ENCODE data around the gene GALNT16.

The GALNT16 gene

GRCh38 chr14:69316449-69317101, 56.6 kb downstream of the GALNT16 start:
- H3K27me3 ChIP-seq (replicated peaks in 2 of 5; ENCODE audit: control insufficient read depth in 4 of 5, insufficient read depth in 5 of 5, low read length in 4 of 5), result no peaks in the 10 kb centered on the region
- CTCF ChIA-PET, result interaction anchor here (0.8 to 1.6 kb wide), 2 partner anchors 27 to 74 kb away, joined by 3 to 4 read pairs; no protein-coding TSS in a partner anchor
- H3K36me3 ChIP-seq (ENCODE audit: control insufficient read depth in 4 of 4, insufficient read depth in 4 of 4, low read length in 3 of 4), result no peaks in the 10 kb centered on the region
- 95% methylated on average over 3 of the region's 4 CpGs for WGBS (ENCODE audit: insufficient coverage)
- no peak for DNase-seq
- no peak overlapping the region for H3K4me3 ChIP-seq (ENCODE audit: control insufficient read depth in 1 of 7, extremely low read depth in 1 of 7, insufficient read depth in 4 of 7, low read depth in 2 of 7, low read length in 6 of 7)
- no peak overlapping the region for H3K27ac ChIP-seq (ENCODE audit: insufficient read depth in 1 of 2, low read depth in 1 of 2, low read length in 2 of 2, poor library complexity in 1 of 2, severe bottlenecking in 2 of 2)
- POLR2A ChIA-PET, result no interaction called here
- no peaks in the 10 kb centered on the region for H3K9me3 ChIP-seq (ENCODE audit: control extremely low read depth in 1 of 5, control insufficient read depth in 4 of 5, insufficient read depth in 2 of 5, low read depth in 1 of 5, low read length in 4 of 5)
- no peaks in the 10 kb centered on the region for H3K4me1 ChIP-seq (ENCODE audit: control extremely low read depth in 1 of 4, control insufficient read depth in 4 of 4, insufficient read depth in 4 of 4, low read length in 3 of 4)

- CTCF ChIA-PET, result interaction anchor here (0.7 to 1.6 kb wide), 3 partner anchors 16 to 75 kb away, joined by 3 to 4 read pairs (median 3); no protein-coding TSS in a partner anchor
- no peaks in the 10 kb centered on the region for H3K36me3 ChIP-seq (ENCODE audit: control insufficient read depth in 4 of 4, insufficient read depth in 4 of 4, low read length in 3 of 4)
Observed at GRCh38 chr14:69317102-69317755, 57.3 kb downstream of the GALNT16 start.

GRCh38 chr14:69317780-69318179, 57.8 kb downstream of the GALNT16 start:
- ChIA-PET POLR2A (no interaction called here), CTCF (interaction anchor here (0.7 to 1.6 kb wide), 2 partner anchors 15 to 75 kb away, joined by 3 to 4 read pairs; no protein-coding TSS in a partner anchor)
- Histone ChIP-seq H3K27me3 (replicated peaks in 2 of 5; ENCODE audit: control insufficient read depth in 4 of 5, insufficient read depth in 5 of 5, low read length in 4 of 5) (no peaks in the 10 kb centered on the region), H3K36me3 (ENCODE audit: control insufficient read depth in 4 of 4, insufficient read depth in 4 of 4, low read length in 3 of 4) (no peaks in the 10 kb centered on the region), H3K27ac (ENCODE audit: insufficient read depth in 1 of 2, low read depth in 1 of 2, low read length in 2 of 2, poor library complexity in 1 of 2, severe bottlenecking in 2 of 2) (no peak overlapping the region), H3K4me3 (ENCODE audit: control insufficient read depth in 1 of 7, extremely low read depth in 1 of 7, insufficient read depth in 4 of 7, low read depth in 2 of 7, low read length in 6 of 7) (no peak overlapping the region), H3K4me1 (ENCODE audit: control extremely low read depth in 1 of 4, control insufficient read depth in 4 of 4, insufficient read depth in 4 of 4, low read length in 3 of 4) (no peaks in the 10 kb centered on the region), H3K9me3 (ENCODE audit: control extremely low read depth in 1 of 5, control insufficient read depth in 4 of 5, insufficient read depth in 2 of 5, low read depth in 1 of 5, low read length in 4 of 5) (no peaks in the 10 kb centered on the region)
- DNase-seq, result no peak
- 91% methylated on average over 4 of the region's 5 CpGs for WGBS (ENCODE audit: insufficient coverage)

More at GRCh38 chr14:69317102-69317755, 57.3 kb downstream of the GALNT16 start:
- H3K9me3 ChIP-seq (ENCODE audit: control extremely low read depth in 1 of 5, control insufficient read depth in 4 of 5, insufficient read depth in 2 of 5, low read depth in 1 of 5, low read length in 4 of 5), result no peaks in the 10 kb centered on the region
- H3K4me3 ChIP-seq (ENCODE audit: control insufficient read depth in 1 of 7, extremely low read depth in 1 of 7, insufficient read depth in 4 of 7, low read depth in 2 of 7, low read length in 6 of 7), result no peak overlapping the region
- no peaks in the 10 kb centered on the region for H3K4me1 ChIP-seq (ENCODE audit: control extremely low read depth in 1 of 4, control insufficient read depth in 4 of 4, insufficient read depth in 4 of 4, low read length in 3 of 4)
- no peaks in the 10 kb centered on the region for H3K27me3 ChIP-seq (replicated peaks in 2 of 5; ENCODE audit: control insufficient read depth in 4 of 5, insufficient read depth in 5 of 5, low read length in 4 of 5)
- no peak overlapping the region for H3K27ac ChIP-seq (ENCODE audit: insufficient read depth in 1 of 2, low read depth in 1 of 2, low read length in 2 of 2, poor library complexity in 1 of 2, severe bottlenecking in 2 of 2)
- POLR2A ChIA-PET, result no interaction called here
- DNase-seq, result no peak
- 94% methylated on average over 5 of the region's 6 CpGs for whole genome bisulfite sequencing (ENCODE audit: insufficient coverage)

- no peaks in the 10 kb centered on the region for H3K27me3 ChIP-seq (replicated peaks in 2 of 5; ENCODE audit: control insufficient read depth in 4 of 5, insufficient read depth in 5 of 5, low read length in 4 of 5)
- no peak overlapping the region for H3K4me3 ChIP-seq (ENCODE audit: control insufficient read depth in 1 of 7, extremely low read depth in 1 of 7, insufficient read depth in 4 of 7, low read depth in 2 of 7, low read length in 6 of 7)
- no peaks in the 10 kb centered on the region for H3K4me1 ChIP-seq (ENCODE audit: control extremely low read depth in 1 of 4, control insufficient read depth in 4 of 4, insufficient read depth in 4 of 4, low read length in 3 of 4)
- H3K27ac ChIP-seq (ENCODE audit: insufficient read depth in 1 of 2, low read depth in 1 of 2, low read length in 2 of 2, poor library complexity in 1 of 2, severe bottlenecking in 2 of 2), result no peak overlapping the region
- H3K36me3 ChIP-seq (ENCODE audit: control insufficient read depth in 4 of 4, insufficient read depth in 4 of 4, low read length in 3 of 4), result no peaks in the 10 kb centered on the region
- POLR2A ChIA-PET, result no interaction called here
- no peak for DNase-seq
- 100% methylated on average over 1 of the region's 2 CpGs for WGBS (ENCODE audit: insufficient coverage)
- no peaks in the 10 kb centered on the region for H3K9me3 ChIP-seq (ENCODE audit: control extremely low read depth in 1 of 5, control insufficient read depth in 4 of 5, insufficient read depth in 2 of 5, low read depth in 1 of 5, low read length in 4 of 5)
- CTCF ChIA-PET, result interaction anchor here (1.6 kb wide), 1 partner anchor 76 kb away, joined by 4 read pairs; no protein-coding TSS in a partner anchor
Observed at GRCh38 chr14:69318241-69318640, 58.3 kb downstream of the GALNT16 start.

DNA sequence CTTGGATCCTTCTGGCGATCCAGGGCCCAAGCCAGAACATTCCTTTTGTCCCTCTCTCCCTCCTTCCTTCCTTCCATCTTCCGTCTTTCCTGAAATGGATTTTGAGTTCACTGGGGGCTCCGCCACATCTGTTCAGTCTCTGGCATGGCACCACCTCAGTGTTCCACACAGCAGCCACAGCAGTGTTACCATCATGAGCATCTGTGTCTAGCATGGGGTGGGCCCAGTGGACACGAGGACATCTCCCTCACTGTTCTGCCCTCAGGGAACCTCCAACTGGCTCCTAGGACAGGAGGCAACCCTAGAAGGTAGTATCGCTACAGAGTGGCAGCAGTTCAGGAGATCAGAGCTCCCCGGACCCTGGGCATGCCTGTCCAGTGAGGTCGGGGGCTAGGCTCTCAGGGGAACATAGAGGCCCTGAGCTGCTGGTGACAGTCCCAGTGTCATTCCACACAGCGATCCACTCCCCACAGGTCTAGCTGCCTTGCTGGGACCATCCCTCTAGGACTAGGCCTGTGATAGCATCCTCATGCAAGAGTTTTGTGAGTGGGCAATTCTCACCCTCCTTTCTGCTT, 59.0 kb downstream of the GALNT16 start:
- H3K4me3 ChIP-seq (ENCODE audit: control insufficient read depth in 1 of 7, extremely low read depth in 1 of 7, insufficient read depth in 4 of 7, low read depth in 2 of 7, low read length in 6 of 7), result no peak overlapping the region
- no peaks in the 10 kb centered on the region for H3K36me3 ChIP-seq (ENCODE audit: control insufficient read depth in 4 of 4, insufficient read depth in 4 of 4, low read length in 3 of 4)
- ChIA-PET POLR2A (no interaction called here), CTCF (no interaction called here)
- 100% methylated on average over 7 of the region's 8 CpGs for WGBS (ENCODE audit: insufficient coverage)
- no peaks in the 10 kb centered on the region for H3K4me1 ChIP-seq (ENCODE audit: control extremely low read depth in 1 of 4, control insufficient read depth in 4 of 4, insufficient read depth in 4 of 4, low read length in 3 of 4)
- H3K27me3 ChIP-seq (replicated peaks in 2 of 5; ENCODE audit: control insufficient read depth in 4 of 5, insufficient read depth in 5 of 5, low read length in 4 of 5), result no peaks in the 10 kb centered on the region
- no peak for DNase-seq
- H3K9me3 ChIP-seq (ENCODE audit: control extremely low read depth in 1 of 5, control insufficient read depth in 4 of 5, insufficient read depth in 2 of 5, low read depth in 1 of 5, low read length in 4 of 5), result no peaks in the 10 kb centered on the region
- H3K27ac ChIP-seq (ENCODE audit: insufficient read depth in 1 of 2, low read depth in 1 of 2, low read length in 2 of 2, poor library complexity in 1 of 2, severe bottlenecking in 2 of 2), result no peak overlapping the region

GRCh38 chr14:69319911-69320310, 60.0 kb downstream of the GALNT16 start:
- no peaks in the 10 kb centered on the region for H3K36me3 ChIP-seq (ENCODE audit: control insufficient read depth in 4 of 4, insufficient read depth in 4 of 4, low read length in 3 of 4)
- DNase-seq, result no peak
- POLR2A ChIA-PET, result no interaction called here
- no peaks in the 10 kb centered on the region for H3K4me1 ChIP-seq (ENCODE audit: control extremely low read depth in 1 of 4, control insufficient read depth in 4 of 4, insufficient read depth in 4 of 4, low read length in 3 of 4)
- H3K9me3 ChIP-seq (ENCODE audit: control extremely low read depth in 1 of 5, control insufficient read depth in 4 of 5, insufficient read depth in 2 of 5, low read depth in 1 of 5, low read length in 4 of 5), result no peaks in the 10 kb centered on the region
- no peak overlapping the region for H3K4me3 ChIP-seq (ENCODE audit: control insufficient read depth in 1 of 7, extremely low read depth in 1 of 7, insufficient read depth in 4 of 7, low read depth in 2 of 7, low read length in 6 of 7)
- no peaks in the 10 kb centered on the region for H3K27me3 ChIP-seq (replicated peaks in 2 of 5; ENCODE audit: control insufficient read depth in 4 of 5, insufficient read depth in 5 of 5, low read length in 4 of 5)
- no peak overlapping the region for H3K27ac ChIP-seq (ENCODE audit: insufficient read depth in 1 of 2, low read depth in 1 of 2, low read length in 2 of 2, poor library complexity in 1 of 2, severe bottlenecking in 2 of 2)
- 98% methylated on average over 8 of the region's 8 CpGs for WGBS (ENCODE audit: insufficient coverage)
- CTCF ChIA-PET, result interaction anchor here (0.8 kb wide), 1 partner anchor 78 kb away, joined by 3 read pairs; no protein-coding TSS in a partner anchor
